ENCODE results near the gene MYO18B.

DNA sequence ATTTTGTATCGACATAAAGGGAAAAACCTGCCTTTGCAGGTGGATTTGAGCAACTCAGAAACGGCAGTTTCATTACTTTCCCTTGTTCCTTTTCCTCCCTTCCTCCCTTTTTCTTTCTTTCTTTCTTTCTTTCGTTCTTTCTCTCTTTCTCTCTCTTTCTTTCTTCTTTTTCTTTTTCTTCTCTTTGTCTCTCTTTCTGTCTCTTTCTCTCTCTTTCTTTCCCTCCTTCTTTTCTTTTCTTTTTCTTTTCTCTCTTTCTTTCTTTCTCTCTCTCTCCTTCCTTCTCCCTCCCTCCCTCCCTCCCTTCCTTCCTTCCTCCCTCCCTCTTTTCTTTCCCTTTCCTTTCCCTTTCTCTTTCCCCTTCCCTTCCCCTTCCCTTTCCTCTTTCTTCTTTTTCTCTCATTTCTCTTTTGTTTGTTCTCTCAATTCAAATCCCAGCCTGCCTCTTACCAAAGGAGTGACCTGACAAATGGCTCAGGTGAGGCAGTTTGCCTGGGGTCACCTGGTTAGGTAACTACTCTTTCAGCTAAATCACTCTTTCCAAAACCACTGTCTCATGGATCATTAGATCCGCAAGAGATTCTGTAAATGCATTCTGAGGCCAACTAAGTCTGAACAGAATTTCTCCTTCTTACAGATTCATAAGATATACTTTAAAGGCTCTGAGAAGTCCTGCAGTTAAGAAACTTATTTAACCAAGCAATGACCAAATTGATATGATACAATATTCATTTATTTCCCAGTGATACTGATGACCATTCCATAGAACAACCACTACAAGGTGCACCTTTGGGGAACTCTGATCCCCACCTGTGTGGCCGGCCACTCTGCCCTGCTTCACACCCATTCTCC is 75.3 kb downstream of the MYO18B start:
- TF ChIP-seq, protein P1, sequence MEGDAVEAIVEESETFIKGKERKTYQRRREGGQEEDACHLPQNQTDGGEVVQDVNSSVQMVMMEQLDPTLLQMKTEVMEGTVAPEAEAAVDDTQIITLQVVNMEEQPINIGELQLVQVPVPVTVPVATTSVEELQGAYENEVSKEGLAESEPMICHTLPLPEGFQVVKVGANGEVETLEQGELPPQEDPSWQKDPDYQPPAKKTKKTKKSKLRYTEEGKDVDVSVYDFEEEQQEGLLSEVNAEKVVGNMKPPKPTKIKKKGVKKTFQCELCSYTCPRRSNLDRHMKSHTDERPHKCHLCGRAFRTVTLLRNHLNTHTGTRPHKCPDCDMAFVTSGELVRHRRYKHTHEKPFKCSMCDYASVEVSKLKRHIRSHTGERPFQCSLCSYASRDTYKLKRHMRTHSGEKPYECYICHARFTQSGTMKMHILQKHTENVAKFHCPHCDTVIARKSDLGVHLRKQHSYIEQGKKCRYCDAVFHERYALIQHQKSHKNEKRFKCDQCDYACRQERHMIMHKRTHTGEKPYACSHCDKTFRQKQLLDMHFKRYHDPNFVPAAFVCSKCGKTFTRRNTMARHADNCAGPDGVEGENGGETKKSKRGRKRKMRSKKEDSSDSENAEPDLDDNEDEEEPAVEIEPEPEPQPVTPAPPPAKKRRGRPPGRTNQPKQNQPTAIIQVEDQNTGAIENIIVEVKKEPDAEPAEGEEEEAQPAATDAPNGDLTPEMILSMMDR (IDR thresholded peaks at IDR 0.05; ENCODE audit: control extremely low read depth in 1 of 3, insufficient read depth in 1 of 3, low read depth in 1 of 3, low read length in 3 of 3), result no peak
- TF ChIP-seq YY1 (IDR thresholded peaks at IDR 0.05; ENCODE audit: low read depth, low read length), result no peak
- TF ChIP-seq SIX5 (IDR thresholded peaks at IDR 0.05; ENCODE audit: low read depth, low read length), result no peak
- TF ChIP-seq KDM5A (IDR thresholded peaks at IDR 0.05; ENCODE audit: low read length), result no peak
- TF ChIP-seq, protein P2, sequence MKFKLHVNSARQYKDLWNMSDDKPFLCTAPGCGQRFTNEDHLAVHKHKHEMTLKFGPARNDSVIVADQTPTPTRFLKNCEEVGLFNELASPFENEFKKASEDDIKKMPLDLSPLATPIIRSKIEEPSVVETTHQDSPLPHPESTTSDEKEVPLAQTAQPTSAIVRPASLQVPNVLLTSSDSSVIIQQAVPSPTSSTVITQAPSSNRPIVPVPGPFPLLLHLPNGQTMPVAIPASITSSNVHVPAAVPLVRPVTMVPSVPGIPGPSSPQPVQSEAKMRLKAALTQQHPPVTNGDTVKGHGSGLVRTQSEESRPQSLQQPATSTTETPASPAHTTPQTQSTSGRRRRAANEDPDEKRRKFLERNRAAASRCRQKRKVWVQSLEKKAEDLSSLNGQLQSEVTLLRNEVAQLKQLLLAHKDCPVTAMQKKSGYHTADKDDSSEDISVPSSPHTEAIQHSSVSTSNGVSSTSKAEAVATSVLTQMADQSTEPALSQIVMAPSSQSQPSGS (IDR thresholded peaks at IDR 0.05; ENCODE audit: low read length), result no peak
- no peak for TF ChIP-seq CEBPB (IDR thresholded peaks at IDR 0.05; ENCODE audit: low read depth, low read length)
- TF ChIP-seq CBX5 (IDR thresholded peaks at IDR 0.05; ENCODE audit: low read depth, low read length), result no peak
- no peak for TF ChIP-seq KDM1A (IDR thresholded peaks at IDR 0.05; ENCODE audit: borderline replicate concordance, low read length)
- no peak for TF ChIP-seq TAF1 (IDR thresholded peaks at IDR 0.05; ENCODE audit: low read depth, low read length)
- no peak for TF ChIP-seq SIN3A (conservative IDR thresholded peaks at IDR 0.05 in 1 of 2, IDR thresholded peaks at IDR 0.05 in 1 of 2; ENCODE audit: low read depth in 1 of 2, low read length in 2 of 2)
